Urinary bladder (tissue), 2 donors: ENCODE data around the gene PIGW. TPM values are rescaled to one million over a fixed set of nuclear protein-coding genes. Genes with fewer than 3 reads are reported as not detected.

Experiments
- polyA plus RNA-seq: library from polyadenylated mRNA; stranded (reverse); fragments of 200-250 nt; gene quantifications from one replicate; pipeline ENCODE4 v1.2.3, GENCODE V29; 2013
- small RNA-seq: library from RNA; depleted of rRNA; stranded (forward); fragments of <200 nt; gene quantifications from one replicate; pipeline ENCODE3, GENCODE V24; 2014
- total RNA-seq: library from RNA; depleted of rRNA; stranded (reverse); fragments of >200 nt; gene quantifications from one replicate; pipeline ENCODE4 v1.2.3, GENCODE V29; 2014
- donor health status: healthy.

PIGW gene
- total and polyA plus RNA-seq, 2 donors = 5.6 to 6.8 TPM

Small RNA genes within 50 kb of the gene (small RNA-seq; reads per million reads assigned to genes)
- not detected for gene RNA5SP439

Other genes starting within 250 kb of the PIGW start
- gene TBC1D3G, start 211.1 kb upstream of the PIGW start, total RNA-seq = not detected
- not detected for gene TBC1D3G, start 211.1 kb upstream of the PIGW start, polyA plus RNA-seq
- not detected for gene TBC1D3H, start 146.6 kb upstream of the PIGW start, total RNA-seq
- gene TBC1D3H, start 146.6 kb upstream of the PIGW start, polyA plus RNA-seq = 0.33 TPM
- gene ZNHIT3, start 48.3 kb upstream of the PIGW start, total RNA-seq = 33.7 TPM
- gene ZNHIT3, start 48.3 kb upstream of the PIGW start, polyA plus RNA-seq = 51.9 TPM
- 48.5 TPM for gene MYO19, start 119 bp upstream of the PIGW start, total RNA-seq
- gene MYO19, start 119 bp upstream of the PIGW start, polyA plus RNA-seq = 20.2 TPM
- gene GGNBP2, start 9.9 kb downstream of the PIGW start, total RNA-seq = 86.5 TPM
- 46.4 TPM for gene GGNBP2, start 9.9 kb downstream of the PIGW start, polyA plus RNA-seq
- 3.2 TPM for gene DHRS11, start 56.9 kb downstream of the PIGW start, total RNA-seq
- 9.4 TPM for gene DHRS11, start 56.9 kb downstream of the PIGW start, polyA plus RNA-seq
- gene MRM1, start 66.6 kb downstream of the PIGW start, total RNA-seq = 3.0 TPM
- 7.9 TPM for gene MRM1, start 66.6 kb downstream of the PIGW start, polyA plus RNA-seq